ENCODE results near the gene PDXP. TPM values are rescaled to one million over a fixed set of nuclear protein-coding genes. Genes with fewer than 3 reads are reported as not detected.
A peak's percentile ranks its signal among the peaks of the same experiment; 100 is the strongest.

PDXP gene
- total RNA-seq, 1 experiment from 2014 or later, result 10.9 TPM

GRCh38 chr22:37675930-37676735, 17.6 kb downstream of the PDXP start:
- Histone ChIP-seq H3F3A (ENCODE audit: insufficient read depth, low read depth) (peaks cover 47% of the 10 kb centered on the region), H3K36me3 (ENCODE audit: low read depth) (no peaks in the 10 kb centered on the region), H3K9me3 (ENCODE audit: insufficient read depth, low read depth) (no peaks in the 10 kb centered on the region), H3K9me2 (ENCODE audit: insufficient read depth) (no peaks in the 10 kb centered on the region), H2AFZ (peak overlapping the region; percentile 49; the same call in 1 of the 2 replicates), H3K4me3 (peak overlapping the region; percentile 56), H3K79me2 (ENCODE audit: low read depth) (no peaks in the 10 kb centered on the region), H4K20me1 (ENCODE audit: insufficient read depth) (no peaks in the 10 kb centered on the region), H3K4me2 (peak overlapping the region; percentile 88), H3K27me3 (ENCODE audit: insufficient read depth, low read depth) (no peaks in the 10 kb centered on the region), H3K27ac (peak overlapping the region; percentile 69), H3K4me1 (replicated peaks; ENCODE audit: insufficient read depth) (peaks cover 48% of the 10 kb centered on the region)
- peak; percentile 71 to 76 for DNase-seq
- TSS peak; percentile 58 for BruUV-seq (replicated peaks)
- ChIA-PET POLR2A (ENCODE audit: unreplicated experiment) (interaction anchor here (0.6 to 1.0 kb wide), 5 partner anchors 10 to 77 kb away, joined by 3 to 24 read pairs (median 5); partner anchors contain the start of gene NOL12), CTCF (interaction anchor here (0.6 to 1.5 kb wide), 3 partner anchors 33 to 176 kb away, joined by 3 to 17 read pairs (median 4); no protein-coding TSS in a partner anchor)
- intact Hi-C loops (cut with micrococcal nuclease; ENCODE audit: unreplicated experiment), result loop anchor here (10.0 kb wide), 1 partner anchor 131 kb away; no protein-coding TSS in a partner anchor
- TF ChIP-seq CTCF (conservative IDR thresholded peaks at IDR 0.05), result no peak
- TF ChIP-seq EZH2 (IDR thresholded peaks at IDR 0.05; ENCODE audit: low read depth), result no peak

GRCh38 chr22:37676736-37677492, 18.4 kb downstream of the PDXP start:
- Histone ChIP-seq H3K27ac (peak overlapping the region; percentile 69), H3K27me3 (ENCODE audit: insufficient read depth, low read depth) (no peaks in the 10 kb centered on the region), H4K20me1 (ENCODE audit: insufficient read depth) (no peaks in the 10 kb centered on the region), H3K4me2 (peak overlapping the region; percentile 88), H3K9me2 (ENCODE audit: insufficient read depth) (no peaks in the 10 kb centered on the region), H3F3A (ENCODE audit: insufficient read depth, low read depth) (peaks cover 47% of the 10 kb centered on the region), H3K4me3 (peak overlapping the region; percentile 56), H3K9me3 (ENCODE audit: insufficient read depth, low read depth) (no peaks in the 10 kb centered on the region), H3K79me2 (ENCODE audit: low read depth) (no peaks in the 10 kb centered on the region), H3K4me1 (replicated peaks; ENCODE audit: insufficient read depth) (peaks cover 56% of the 10 kb centered on the region), H2AFZ (peak overlapping the region; percentile 49; the same call in 1 of the 2 replicates), H3K36me3 (ENCODE audit: low read depth) (no peaks in the 10 kb centered on the region)
- TSS peak; percentile 91 for BruUV-seq (replicated peaks)
- TF ChIP-seq CTCF (conservative IDR thresholded peaks at IDR 0.05) (no peak), EZH2 (IDR thresholded peaks at IDR 0.05; ENCODE audit: low read depth) (no peak)
- intact Hi-C loops (cut with micrococcal nuclease; ENCODE audit: unreplicated experiment), result loop anchor here (1.0 to 10.0 kb wide), 2 partner anchors 76 to 132 kb away; no protein-coding TSS in a partner anchor
- ChIA-PET CTCF (interaction anchor here (0.6 kb wide), 3 partner anchors 132 to 476 kb away, joined by 3 to 7 read pairs (median 6); no protein-coding TSS in a partner anchor), POLR2A (ENCODE audit: unreplicated experiment) (interaction anchor here (0.6 to 1.0 kb wide), 3 partner anchors 9 to 393 kb away, joined by 6 to 24 read pairs (median 8); partner anchors contain the start of gene NOL12)
- peak; percentile 88 to 93 for DNase-seq

- no peak overlapping the region for H2AFZ ChIP-seq
- H3K36me3 ChIP-seq (ENCODE audit: low read depth), result no peaks in the 10 kb centered on the region
- no peaks in the 10 kb centered on the region for H3K79me2 ChIP-seq (ENCODE audit: low read depth)
- H3K9me2 ChIP-seq (ENCODE audit: insufficient read depth), result no peaks in the 10 kb centered on the region
- no peaks in the 10 kb centered on the region for H3K27me3 ChIP-seq (ENCODE audit: insufficient read depth, low read depth)
- no peaks in the 10 kb centered on the region for H4K20me1 ChIP-seq (ENCODE audit: insufficient read depth)
- H3K4me3 ChIP-seq, result peak overlapping the region; percentile 56
- BruUV-seq (replicated peaks), result no TSS peak
- no peak overlapping the region for H3K27ac ChIP-seq
- DNase-seq, result no peak
- peak overlapping the region; percentile 88 for H3K4me2 ChIP-seq
- CTCF ChIA-PET, result interaction anchor here (0.6 kb wide), 2 partner anchors 132 to 210 kb away, joined by 6 to 7 read pairs; no protein-coding TSS in a partner anchor
- POLR2A ChIA-PET (ENCODE audit: unreplicated experiment), result interaction anchor here (0.6 kb wide), 2 partner anchors 107 to 393 kb away, joined by 6 to 8 read pairs; no protein-coding TSS in a partner anchor
- H3K4me1 ChIP-seq (replicated peaks; ENCODE audit: insufficient read depth), result peaks cover 56% of the 10 kb centered on the region
- intact Hi-C loops (cut with micrococcal nuclease; ENCODE audit: unreplicated experiment), result loop anchor here (1.0 to 10.0 kb wide), 2 partner anchors 76 to 133 kb away; no protein-coding TSS in a partner anchor
- TF ChIP-seq CTCF (conservative IDR thresholded peaks at IDR 0.05) (no peak), EZH2 (IDR thresholded peaks at IDR 0.05; ENCODE audit: low read depth) (no peak)
- H3K9me3 ChIP-seq (ENCODE audit: insufficient read depth, low read depth), result no peaks in the 10 kb centered on the region
- H3F3A ChIP-seq (ENCODE audit: insufficient read depth, low read depth), result peaks cover 47% of the 10 kb centered on the region
These were observed 19.0 kb downstream of the PDXP start for GRCh38 chr22:37677493-37677974.

All from PC-9 (cell line).